HepG2 (cell line): Measurements from ENCODE around the gene TPRN. TPM values are rescaled to one million over a fixed set of nuclear protein-coding genes. Genes with fewer than 3 reads are reported as not detected.

Source experiments
- ATF6 ChIP-seq: sonication (generic); formaldehyde crosslinking; conservative IDR thresholded peaks from 2 replicates; pipeline ENCODE4 v1.4.0; 2020; ENCODE audit warnings: missing genetic modification reagents
- CCAR2 ChIP-seq: fragments of 200-400 bp; formaldehyde crosslinking; optimal IDR thresholded peaks from 2 replicates; pipeline ENCODE3; 2018; ENCODE audit warnings: low read depth, mild to moderate bottlenecking, low read length, moderate library complexity
- KDM2A ChIP-seq: sonication (generic); formaldehyde crosslinking; IDR thresholded peaks from 2 replicates; pipeline ENCODE4 v1.4.0; 2020; ENCODE audit warnings: low read depth, missing genetic modification reagents, borderline replicate concordance
- MBNL3 ChIP-seq: fragments of 250-450 bp; sonication (Bioruptor Pico); conservative IDR thresholded peaks from 2 replicates; pipeline ENCODE4 v1.8.0; 2022; ENCODE audit warnings: mild to moderate bottlenecking, inconsistent platforms
- MEIS2 ChIP-seq: sonication (generic); formaldehyde crosslinking; IDR thresholded peaks from 2 replicates; pipeline ENCODE4 v1.9.0; 2021; ENCODE audit warnings: mild to moderate bottlenecking, missing genetic modification reagents
- NFRKB ChIP-seq: fragments of 450-650 bp; IDR thresholded peaks from 2 replicates; pipeline ENCODE4 v1.6.1; 2017
- NR3C1 ChIP-seq: sonication (generic); formaldehyde crosslinking; IDR thresholded peaks from 2 replicates; pipeline ENCODE4 v1.4.0; 2020; ENCODE audit warnings: missing genetic modification reagents
- TCF7L2 ChIP-seq: IDR thresholded peaks from 2 replicates; pipeline ENCODE4 v1.6.1; 2011; ENCODE audit warnings: mild to moderate bottlenecking, low read depth, low read length, moderate library complexity
- THAP9 ChIP-seq: sonication (generic); formaldehyde crosslinking; IDR thresholded peaks from 2 replicates; pipeline ENCODE4; 2020; ENCODE audit warnings: missing genetic modification reagents, mild to moderate bottlenecking, borderline replicate concordance
- XBP1 ChIP-seq: sonication (generic); formaldehyde crosslinking; IDR thresholded peaks from 2 replicates; pipeline ENCODE4 v1.5.0; 2020; ENCODE audit warnings: missing genetic modification reagents
- ZBTB20 ChIP-seq: sonication (generic); formaldehyde crosslinking; IDR thresholded peaks from 2 replicates; pipeline ENCODE4 v1.8.1; 2023; ENCODE audit warnings: missing genetic modification reagents, low read depth, mild to moderate bottlenecking, borderline replicate concordance
- ZFAT ChIP-seq: sonication (generic); formaldehyde crosslinking; conservative IDR thresholded peaks from 2 replicates; pipeline ENCODE4 v1.8.1; 2023; ENCODE audit warnings: missing genetic modification reagents, inconsistent platforms
- ZNF282 ChIP-seq: fragments of 450-650 bp; IDR thresholded peaks from 2 replicates; pipeline ENCODE4 v1.6.1; 2018; ENCODE audit not compliant: partially characterized antibody
- ZNF329 ChIP-seq: sonication (generic); formaldehyde crosslinking; IDR thresholded peaks from 2 replicates; pipeline ENCODE4 v1.9.0; 2021; ENCODE audit warnings: low read depth, mild to moderate bottlenecking, missing genetic modification reagents
- ZNF367 ChIP-seq: sonication (generic); formaldehyde crosslinking; IDR thresholded peaks from 2 replicates; pipeline ENCODE4 v1.4.0; 2020; ENCODE audit warnings: missing genetic modification reagents, borderline replicate concordance
- ZNF468 ChIP-seq: sonication (generic); formaldehyde crosslinking; IDR thresholded peaks from 2 replicates; pipeline ENCODE4 v1.8.0; 2022; ENCODE audit warnings: mild to moderate bottlenecking, moderate library complexity, missing genetic modification reagents
- ZNF737 ChIP-seq: sonication (generic); formaldehyde crosslinking; IDR thresholded peaks from 2 replicates; pipeline ENCODE4 v1.5.0; 2020; ENCODE audit warnings: missing genetic modification reagents, mild to moderate bottlenecking, borderline replicate concordance
- polyA plus RNA-seq, 8 experiments: library from polyadenylated mRNA; depleted of rRNA in 3 of 8; stranded (reverse) in 7 of 8; unstranded in 1 of 8; fragments of >200 nt; fragmentation: Illumina TruSeq in 4 of 8; extraction: Trizol in 4 of 8; gene quantifications; 2 replicates each; pipeline versions ENCODE4 v1.2.1 to v1.2.3, GENCODE V29; 2011 to 2016; ENCODE audit warnings: low read depth in 4 of 8, missing spikeins in 1 of 8, mixed read lengths in 1 of 8; ENCODE audit not compliant: insufficient read depth in 1 of 8
- total RNA-seq, 5 experiments: library from RNA; depleted of rRNA; stranded (reverse); fragments of >200 nt; fragmentation: Illumina TruSeq; extraction: Trizol; gene quantifications; 2 replicates each; pipeline ENCODE4 v1.2.3, GENCODE V29; 2016; ENCODE audit warnings: low read depth in 1 of 5
- TF ChIP-seq, protein P1 (sequence below), 2 experiments: sonication (generic) in 1 of 2; formaldehyde crosslinking in 1 of 2; IDR thresholded peaks; 2 replicates each; pipeline versions ENCODE4 v1.4.0 to v1.6.1; 2016 to 2020; ENCODE audit warnings: borderline replicate concordance in 1 of 2, low read depth in 1 of 2, mild to moderate bottlenecking in 1 of 2, missing genetic modification reagents in 1 of 2
- TF ChIP-seq, protein P2 (sequence below): IDR thresholded peaks from 2 replicates; pipeline ENCODE4 v1.6.1; 2018; ENCODE audit warnings: missing genetic modification reagents

The TPRN gene
- total and polyA plus RNA-seq, 2 of the 13 experiments (the other 11 are each of a cell fraction or from before 2014, with no cell fraction given): 10.1 to 19.2 TPM

DNA sequence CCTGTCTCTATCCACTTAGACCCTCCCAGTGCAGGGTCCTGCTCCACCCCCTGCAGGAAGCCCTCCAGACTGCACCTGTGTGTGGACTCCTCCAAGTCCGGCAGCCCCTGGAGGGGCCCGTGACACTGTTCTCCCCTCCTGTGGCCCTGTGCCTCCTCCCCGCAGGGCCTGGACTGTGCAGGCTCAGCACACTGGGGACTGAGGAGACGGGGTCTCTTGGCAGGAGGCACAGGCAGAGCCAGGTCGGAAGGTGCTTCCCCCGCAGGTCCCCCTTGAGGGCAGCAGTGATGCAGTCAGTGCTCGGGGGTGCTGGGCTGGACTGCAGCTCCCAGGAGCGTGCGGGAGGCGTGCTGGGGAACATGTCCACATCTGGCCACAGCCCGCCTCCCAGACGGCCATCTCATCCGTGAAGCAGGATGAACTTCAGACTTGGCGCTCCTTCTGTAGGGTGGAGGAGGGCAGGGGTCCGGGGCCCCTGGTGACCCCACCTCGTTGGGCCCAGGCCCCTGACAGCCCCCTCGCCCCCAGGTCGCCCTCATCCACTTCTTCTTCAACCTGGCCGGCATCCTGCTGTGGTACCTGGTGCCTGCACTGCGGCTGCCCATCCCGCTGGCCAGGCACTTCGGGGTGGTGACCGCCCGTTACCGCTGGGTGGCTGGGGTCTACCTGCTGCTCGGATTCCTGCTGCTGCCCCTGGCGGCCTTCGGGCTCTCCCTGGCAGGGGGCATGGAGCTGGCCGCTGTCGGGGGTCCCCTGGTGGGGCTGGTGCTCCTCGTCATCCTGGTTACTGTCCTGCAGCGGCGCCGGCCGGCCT lies 35.1 kb upstream of the TPRN start (continued):
- TF ChIP-seq TCF7L2 (no peak), ZNF737 (CRISPR knock-in tag) (no peak), ZNF282 (no peak), NR3C1 (no peak), ATF6 (CRISPR knock-in tag) (no peak), MBNL3 (no peak), ZNF329 (CRISPR knock-in tag) (no peak), KDM2A (CRISPR knock-in tag) (peak; percentile 68), NFRKB (no peak), ZBTB20 (CRISPR knock-in tag) (no peak), ZFAT (no peak), CCAR2 (no peak), THAP9 (CRISPR knock-in tag) (no peak), ZNF468 (CRISPR knock-in tag) (no peak), ZNF367 (no peak), XBP1 (no peak), MEIS2 (CRISPR knock-in tag) (no peak)
- TF ChIP-seq, protein P1, sequence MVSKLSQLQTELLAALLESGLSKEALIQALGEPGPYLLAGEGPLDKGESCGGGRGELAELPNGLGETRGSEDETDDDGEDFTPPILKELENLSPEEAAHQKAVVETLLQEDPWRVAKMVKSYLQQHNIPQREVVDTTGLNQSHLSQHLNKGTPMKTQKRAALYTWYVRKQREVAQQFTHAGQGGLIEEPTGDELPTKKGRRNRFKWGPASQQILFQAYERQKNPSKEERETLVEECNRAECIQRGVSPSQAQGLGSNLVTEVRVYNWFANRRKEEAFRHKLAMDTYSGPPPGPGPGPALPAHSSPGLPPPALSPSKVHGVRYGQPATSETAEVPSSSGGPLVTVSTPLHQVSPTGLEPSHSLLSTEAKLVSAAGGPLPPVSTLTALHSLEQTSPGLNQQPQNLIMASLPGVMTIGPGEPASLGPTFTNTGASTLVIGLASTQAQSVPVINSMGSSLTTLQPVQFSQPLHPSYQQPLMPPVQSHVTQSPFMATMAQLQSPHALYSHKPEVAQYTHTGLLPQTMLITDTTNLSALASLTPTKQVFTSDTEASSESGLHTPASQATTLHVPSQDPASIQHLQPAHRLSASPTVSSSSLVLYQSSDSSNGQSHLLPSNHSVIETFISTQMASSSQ (IDR thresholded peaks at IDR 0.05; ENCODE audit: low read depth): no peak
- TF ChIP-seq, protein P1 (CRISPR knock-in tag; IDR thresholded peaks at IDR 0.05; ENCODE audit: borderline replicate concordance): no peak
- TF ChIP-seq, protein P2, sequence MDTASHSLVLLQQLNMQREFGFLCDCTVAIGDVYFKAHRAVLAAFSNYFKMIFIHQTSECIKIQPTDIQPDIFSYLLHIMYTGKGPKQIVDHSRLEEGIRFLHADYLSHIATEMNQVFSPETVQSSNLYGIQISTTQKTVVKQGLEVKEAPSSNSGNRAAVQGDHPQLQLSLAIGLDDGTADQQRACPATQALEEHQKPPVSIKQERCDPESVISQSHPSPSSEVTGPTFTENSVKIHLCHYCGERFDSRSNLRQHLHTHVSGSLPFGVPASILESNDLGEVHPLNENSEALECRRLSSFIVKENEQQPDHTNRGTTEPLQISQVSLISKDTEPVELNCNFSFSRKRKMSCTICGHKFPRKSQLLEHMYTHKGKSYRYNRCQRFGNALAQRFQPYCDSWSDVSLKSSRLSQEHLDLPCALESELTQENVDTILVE (CRISPR knock-in tag): no peak
